ENCODE results near the gene FAM53B. TPM values are rescaled to one million over a fixed set of nuclear protein-coding genes. Genes with fewer than 3 reads are reported as not detected.
"Not testable (repeated sequence)": the region's sequence is repeated elsewhere in the genome, so short reads cannot be mapped to it uniquely, and the experiment has no call there.

FAM53B gene
- total RNA-seq, 1 donor from 2014 or later, result 16.3 TPM

DNA sequence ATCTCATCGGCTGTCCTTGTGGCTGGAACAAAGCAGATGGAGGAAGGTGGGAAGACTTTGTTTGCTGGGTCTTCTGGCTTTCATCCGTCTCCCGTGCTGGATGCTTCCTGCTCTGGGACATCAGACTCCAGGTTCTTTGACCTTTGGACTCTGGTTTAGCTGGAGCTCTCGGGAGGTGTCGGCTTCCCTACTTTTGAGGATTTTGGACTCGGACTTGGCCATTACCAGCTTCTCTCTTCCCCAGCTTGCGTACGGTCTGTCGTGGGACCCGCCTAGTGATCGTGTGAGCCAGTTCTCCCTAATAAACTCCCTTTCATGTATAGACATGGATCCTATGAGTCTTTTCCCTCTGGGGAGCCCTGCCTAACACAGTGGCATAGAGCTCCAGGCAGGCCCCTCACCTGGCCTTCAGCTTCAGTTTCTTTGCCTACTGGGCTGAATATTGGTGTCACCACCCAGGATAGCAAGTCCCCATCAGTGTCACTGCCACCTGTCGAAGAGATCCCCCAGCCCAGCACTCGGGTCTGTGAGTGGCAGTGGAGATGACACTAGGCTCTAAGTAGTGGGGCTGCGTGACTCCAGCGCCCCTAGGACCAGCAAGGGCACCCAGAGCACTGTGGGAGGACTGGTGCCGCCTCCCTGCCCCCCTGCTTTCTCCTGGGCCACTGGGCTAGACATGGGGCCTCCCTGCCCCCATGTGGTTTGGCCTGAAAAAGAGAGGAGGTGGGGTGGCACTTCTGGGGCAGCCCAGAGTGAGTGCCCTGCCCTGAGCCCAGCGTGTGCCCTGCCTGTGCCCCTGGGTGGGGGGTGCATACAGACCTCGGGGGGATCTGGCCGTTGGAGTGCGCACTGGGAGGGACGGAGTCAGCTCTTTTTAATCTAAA lies 147.0 kb downstream of the FAM53B start:
- DNase-seq, result no peak

GRCh38 chr10:124596116-124596785 lies 147.9 kb downstream of the FAM53B start:
- no peak for DNase-seq

- DNase-seq, result no peak
Measured at GRCh38 chr10:124595143-124595883, 148.9 kb downstream of the FAM53B start.

DNA sequence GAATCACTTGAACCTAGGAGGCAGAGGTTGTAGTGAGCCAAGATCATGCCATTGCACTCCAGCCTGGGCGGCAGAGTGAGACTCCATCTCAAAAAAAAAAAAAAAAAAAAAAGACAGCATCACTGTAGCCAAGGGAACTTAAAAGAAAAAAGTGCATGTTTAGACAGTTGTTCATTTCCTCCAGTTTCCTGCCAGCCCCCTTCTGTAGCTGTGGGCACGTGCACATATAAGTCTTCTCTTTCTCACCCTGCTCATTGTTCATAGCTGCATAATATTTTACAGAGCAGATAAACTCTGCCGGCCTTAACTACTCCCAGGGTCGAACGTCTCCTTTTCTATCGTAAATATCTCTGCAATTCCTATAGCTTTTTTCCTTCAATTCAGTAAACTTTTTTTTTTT lies 149.9 kb downstream of the FAM53B start:
- no peak for DNase-seq

GRCh38 chr10:124593431-124593985 lies 150.7 kb downstream of the FAM53B start:
- DNase-seq, result no peak

DNA sequence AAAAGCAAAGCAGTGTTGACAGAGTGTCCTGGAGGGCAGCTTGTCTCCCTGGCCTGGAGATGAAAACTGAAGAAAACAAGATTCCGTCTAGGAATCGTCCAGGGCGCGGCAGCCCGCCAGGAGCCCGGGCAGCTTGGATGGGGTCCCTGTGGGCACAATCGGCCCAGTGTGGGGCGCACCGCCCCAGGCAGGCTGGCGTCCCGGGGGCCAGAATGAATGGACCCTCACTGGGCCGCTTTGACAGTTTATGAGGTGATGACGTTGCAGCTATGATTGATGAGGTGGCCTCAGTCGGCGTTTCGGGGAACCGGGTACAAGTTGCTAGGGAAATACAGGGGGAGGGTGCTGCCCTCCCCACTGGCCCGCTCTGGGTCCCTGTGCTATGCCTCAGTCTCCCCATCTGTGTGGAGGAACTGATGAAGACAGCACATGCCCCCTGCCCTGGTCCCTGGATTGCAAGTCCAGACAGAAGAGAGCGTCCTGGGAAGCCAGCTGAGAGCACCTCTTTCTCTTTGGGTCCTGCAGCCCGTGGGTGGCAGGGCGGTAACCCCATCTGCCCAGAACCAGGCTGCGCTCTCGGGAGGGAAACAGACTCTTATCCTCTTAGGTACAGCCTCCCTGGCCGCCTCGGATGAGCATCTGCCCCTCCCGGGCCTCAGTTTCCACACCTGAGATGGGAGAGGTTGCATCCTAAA lies 151.3 kb downstream of the FAM53B start:
- no peak for DNase-seq

GRCh38 chr10:124592101-124592500 lies 152.1 kb downstream of the FAM53B start:
- DNase-seq, result no peak

GRCh38 chr10:124591123-124591495 lies 153.1 kb downstream of the FAM53B start:
- DNase-seq, result no peak

- DNase-seq, result no peak
Measured at GRCh38 chr10:124590216-124591122, 153.7 kb downstream of the FAM53B start.

DNA sequence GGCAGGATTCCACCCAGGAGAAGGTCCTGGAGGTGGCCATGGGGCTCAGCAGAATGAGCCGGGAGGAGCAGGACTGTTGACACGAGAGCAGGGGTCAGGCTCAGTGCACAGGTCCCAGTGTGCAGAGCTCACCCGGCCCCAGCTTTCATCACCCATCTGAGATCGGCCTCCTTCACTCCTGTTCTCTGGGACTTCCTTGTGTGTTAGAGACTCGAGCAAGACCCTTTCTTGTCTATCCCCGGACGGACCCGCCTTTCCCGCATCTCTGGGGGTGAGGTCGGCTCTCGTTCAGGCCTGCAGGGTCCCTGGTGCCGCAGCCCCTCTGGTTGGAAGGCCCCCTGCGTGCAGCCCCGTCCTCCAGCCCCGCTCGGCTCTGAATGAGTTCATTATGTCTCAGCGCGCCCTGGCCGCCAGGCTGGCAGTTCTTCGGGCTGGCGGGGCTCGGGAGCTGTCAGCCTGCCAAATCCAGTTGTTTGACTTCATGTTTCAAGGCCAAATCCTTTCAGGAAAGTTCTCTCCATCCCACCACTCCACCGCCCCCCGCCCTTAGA lies 154.6 kb downstream of the FAM53B start:
- DNase-seq, result no peak

DNA sequence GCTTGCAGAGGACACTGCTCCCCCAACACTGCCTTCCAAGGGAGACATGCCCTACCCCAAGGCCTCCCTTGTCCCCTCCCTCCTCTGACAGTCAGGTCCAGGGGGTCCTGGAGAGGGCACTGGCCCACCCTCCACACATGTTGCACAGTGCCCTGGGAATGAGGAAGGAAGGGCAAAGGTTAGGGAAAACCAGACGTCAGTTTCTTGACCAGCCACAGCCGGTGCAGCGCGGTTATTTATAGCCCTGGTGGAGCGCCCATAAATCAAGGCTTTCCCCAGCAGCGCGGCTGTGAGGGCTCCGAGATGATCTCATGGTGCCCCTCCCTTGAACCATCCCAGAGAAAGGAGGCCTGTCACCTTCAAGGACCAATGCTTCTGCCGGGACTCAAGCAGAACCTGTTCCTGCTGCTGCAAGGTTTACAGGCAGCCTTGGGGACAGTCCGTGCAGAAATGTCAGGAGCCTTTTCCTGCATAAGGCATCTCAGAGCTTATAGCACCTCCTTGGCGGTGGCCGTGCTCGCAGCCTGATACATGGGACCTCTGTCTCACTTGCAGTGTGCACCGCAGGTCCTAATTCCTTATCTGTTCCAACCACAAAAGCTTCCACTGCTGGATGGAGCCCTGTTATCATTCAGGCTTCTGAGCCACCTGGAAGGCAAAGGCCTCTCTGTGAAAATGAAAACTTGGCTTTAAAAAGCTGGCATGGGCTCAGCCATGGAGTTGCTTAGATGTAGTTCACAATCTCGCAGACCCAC lies 155.3 kb downstream of the FAM53B start:
- DNase-seq, result peak; percentile 10

- not testable (repeated sequence) for DNase-seq
Measured at GRCh38 chr10:124588341-124588735, 155.8 kb downstream of the FAM53B start.

GRCh38 chr10:124587811-124588211 lies 156.4 kb downstream of the FAM53B start:
- DNase-seq, result no peak

DNA sequence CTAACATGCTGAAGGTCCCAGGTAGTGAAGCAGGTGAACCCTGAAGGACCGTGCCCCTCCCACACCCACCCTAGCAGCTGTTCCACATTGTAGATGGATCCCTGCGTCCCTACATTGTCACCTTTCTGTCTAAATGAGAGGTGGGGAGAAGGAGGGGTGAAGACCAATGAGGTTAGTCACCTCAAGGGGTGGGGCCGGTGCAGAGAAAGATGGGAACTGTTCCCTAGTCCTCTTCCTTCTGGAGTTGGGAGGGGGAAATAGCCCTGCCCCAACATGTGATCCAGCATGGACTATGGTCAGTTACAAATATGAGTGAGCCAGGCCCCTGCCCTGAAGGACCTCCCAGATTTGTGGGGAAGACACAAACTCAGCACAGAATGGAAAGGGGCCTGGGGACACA lies 158.0 kb downstream of the FAM53B start:
- no peak for DNase-seq

DNA sequence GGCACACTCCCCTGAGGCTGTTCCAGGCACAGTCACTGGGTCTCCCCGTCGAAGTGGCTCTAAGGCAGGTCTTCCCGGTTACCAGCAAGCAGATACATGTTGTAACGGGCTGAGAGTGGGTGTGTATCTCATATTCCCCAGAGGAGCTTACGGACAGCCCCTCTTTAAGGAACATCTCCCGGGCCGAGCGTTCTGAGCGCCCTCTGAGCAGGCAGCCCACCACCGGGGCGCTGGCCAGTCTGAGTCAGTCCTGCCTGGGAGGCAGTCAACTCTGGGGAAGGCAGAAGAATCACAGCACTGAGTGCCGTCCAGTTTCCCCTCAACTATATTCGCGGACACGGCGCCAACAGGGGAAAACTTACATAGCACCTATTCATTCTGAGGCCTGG lies 165.2 kb downstream of the FAM53B start:
- DNase-seq, result no peak

DNA sequence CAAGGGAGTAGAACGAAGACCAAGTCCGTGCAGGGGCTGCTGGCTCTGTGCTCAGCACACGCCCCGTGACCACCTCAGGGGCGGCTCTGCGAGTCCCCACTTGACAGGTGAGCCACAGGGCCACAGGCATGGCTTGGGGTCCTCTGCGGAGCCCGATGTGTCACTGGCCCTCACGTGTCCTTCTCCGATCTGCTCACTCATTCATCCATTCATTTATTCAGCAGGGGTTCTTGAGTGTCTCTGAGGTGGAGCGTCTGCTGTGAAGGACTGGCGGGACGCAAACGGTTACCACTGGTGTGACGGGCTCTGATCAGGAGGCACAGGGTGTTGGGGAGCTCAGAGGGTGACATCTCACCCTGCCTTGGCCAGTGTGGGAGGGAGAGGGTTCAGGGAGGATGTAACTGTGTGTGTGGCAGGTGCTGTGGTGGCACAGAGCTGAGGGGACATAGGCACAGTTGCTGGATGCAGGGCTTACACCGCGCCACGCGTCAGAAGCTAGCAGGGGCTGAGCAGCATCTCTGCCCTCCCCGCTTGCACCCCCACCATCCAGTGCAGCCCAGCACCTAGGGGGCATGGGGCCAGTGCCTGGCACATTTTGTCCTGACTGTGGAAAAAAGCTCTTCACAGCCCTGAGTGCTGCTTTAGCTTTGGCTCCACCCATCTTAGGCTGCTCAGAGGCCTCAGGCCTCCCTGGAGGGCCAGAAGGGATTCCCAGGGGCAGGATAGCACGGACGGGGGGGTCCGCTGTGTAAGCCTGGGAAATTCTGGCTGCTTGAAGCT lies 165.8 kb downstream of the FAM53B start:
- no peak for DNase-seq

DNA sequence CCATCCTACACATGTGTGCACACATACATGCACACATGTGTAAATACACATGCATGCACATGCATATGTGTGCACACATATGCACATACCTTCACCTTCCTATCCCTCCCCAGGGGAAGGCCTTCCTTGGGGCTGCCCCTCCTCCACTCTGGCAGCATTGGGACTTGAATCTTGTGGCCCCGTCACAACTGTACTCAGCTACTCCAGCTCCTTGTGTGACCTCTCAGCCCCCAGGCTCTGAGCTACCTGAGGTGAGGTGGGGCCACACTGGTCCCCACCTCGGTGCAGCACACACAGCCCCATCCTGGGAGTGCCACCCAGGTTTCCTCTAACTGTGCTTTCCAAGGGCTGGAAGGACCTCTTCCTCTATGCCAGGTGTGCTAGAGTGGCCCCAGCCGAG lies 166.5 kb downstream of the FAM53B start:
- DNase-seq, result no peak

GRCh38 chr10:124576526-124577420 lies 167.4 kb downstream of the FAM53B start:
- DNase-seq, result no peak
